ENCODE results near the gene CEP55.

DNA sequence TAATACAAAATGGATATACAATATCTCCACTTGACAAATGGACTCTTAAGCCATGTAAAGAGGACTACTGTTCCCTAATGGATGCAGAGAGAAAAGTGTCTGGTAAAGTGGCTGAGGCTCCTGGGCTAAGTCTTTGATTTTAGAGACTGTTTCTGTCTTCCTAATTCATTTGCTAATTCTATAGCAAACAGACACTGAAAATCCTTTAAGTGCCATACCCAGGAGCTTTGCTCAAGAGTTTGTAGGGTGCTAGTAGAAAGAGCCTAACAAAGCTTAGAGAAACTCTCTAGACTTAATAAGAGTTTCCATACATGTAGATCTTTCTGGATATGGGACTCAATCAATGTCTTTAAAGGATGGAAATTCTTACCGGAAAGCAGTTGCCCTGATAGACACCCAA lies 16.7 kb downstream of the CEP55 start:
- TF ChIP-seq POLR2A (IDR thresholded peaks at IDR 0.05; ENCODE audit: low read length) (no peak), GATA1 (IDR thresholded peaks at IDR 0.05; ENCODE audit: low read depth, low read length) (no peak)

Data from erythroblast (primary cell).